ENCODE measurements around the gene PRAMEF26. TPM values are rescaled to one million over a fixed set of nuclear protein-coding genes. Genes with fewer than 3 reads are reported as not detected.

Gene PRAMEF26
- total RNA-seq, result not detected in 2 replicates

DNA sequence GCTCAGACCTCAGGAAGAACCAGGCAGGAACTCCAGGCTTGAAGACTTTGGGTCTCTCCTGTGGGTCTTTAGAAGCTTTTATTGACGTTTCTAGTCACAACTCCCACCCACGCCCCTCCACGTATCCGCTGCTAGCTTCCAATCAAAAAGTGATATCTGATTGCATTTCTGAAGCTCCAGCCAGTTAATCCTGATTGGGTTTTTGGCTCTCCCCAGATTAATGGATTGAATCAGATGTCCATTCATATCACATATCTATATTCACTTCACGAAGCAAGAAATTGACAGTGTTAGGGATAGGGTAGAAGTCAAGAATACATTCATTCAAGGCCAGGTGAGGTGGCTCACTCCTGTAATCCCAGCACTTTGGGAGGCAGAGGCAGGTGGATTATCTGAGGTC lies at the start of gene PRAMEF26:
Gene PRAMEF26, minus strand, starts transcription at position 101 of the 400 bp plus-strand sequence. CDS start 2,914 bp downstream, outside the sequence.

DNA sequence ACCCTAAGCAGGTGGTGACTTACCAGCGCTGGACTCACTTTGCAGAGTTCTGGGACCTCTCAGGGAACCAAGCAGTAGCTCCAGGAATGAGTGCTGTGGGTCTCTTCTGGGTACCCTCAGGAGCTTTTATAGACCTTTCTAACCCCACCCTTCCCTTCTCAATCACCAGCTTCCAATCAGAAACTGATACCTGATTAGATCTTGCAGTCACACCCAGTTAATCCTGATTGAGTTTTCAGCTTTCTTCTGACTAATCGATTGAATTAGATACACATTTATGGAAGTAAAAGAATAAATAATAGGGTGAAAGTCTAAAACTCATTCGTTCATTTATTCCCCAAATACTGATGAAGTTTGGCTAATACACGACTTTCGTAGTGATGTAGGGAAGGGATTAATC lies 45.5 kb upstream of the PRAMEF26 start, which contains the start of gene PRAMEF13:
Gene PRAMEF13, minus strand, starts transcription at position 101 of the 400 bp plus-strand sequence. CDS start 1,820 bp downstream, outside the sequence.

DNA sequence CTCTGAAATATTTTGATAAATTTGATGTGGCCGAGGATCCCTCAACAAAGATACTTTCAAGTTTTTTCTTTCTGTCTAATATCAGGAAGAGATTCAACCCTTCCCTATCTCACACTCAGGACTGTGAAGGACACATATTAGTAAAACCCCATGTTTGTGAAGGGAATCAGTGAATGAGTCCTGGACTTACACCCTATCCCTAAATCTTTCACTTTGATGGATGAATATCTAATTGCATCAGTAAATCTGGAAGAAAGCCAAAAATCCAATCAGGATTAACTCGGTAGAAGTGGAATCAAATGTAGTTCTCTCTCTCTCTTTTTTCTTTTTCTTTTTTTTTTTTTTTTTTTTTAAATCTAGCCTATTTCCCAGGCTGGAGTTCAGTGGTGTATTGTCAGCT lies 15.7 kb upstream of the PRAMEF26 start, which contains the start of gene PRAMEF9:
Gene PRAMEF9, plus strand, starts transcription at position 301 of the 400 bp plus-strand sequence. CDS start 3,433 bp downstream, outside the sequence.

DNA sequence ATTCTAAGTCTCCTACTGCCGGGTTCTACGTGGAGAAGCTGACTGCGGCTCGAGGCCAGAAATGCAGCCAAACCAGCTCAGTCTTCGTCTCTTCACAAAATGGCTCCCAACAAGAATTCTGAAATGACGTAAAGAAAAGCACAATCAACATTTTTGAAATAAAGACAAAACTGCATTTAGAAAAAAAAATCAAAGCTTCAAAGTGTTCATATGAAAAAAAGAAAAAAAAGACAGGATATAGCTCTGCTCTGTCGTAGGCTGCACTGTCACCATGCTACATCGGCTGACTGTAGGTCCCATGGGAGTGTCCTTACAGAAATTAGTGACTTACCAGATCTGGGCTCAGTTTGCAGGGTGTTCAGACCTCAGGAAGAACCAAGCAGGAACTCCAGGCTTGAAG lies 9.7 kb upstream of the PRAMEF26 start, which contains the start of gene HNRNPCL4:
Gene HNRNPCL4, minus strand, starts transcription at position 101 of the 400 bp plus-strand sequence. CDS start 164 bp downstream, outside the sequence.

DNA sequence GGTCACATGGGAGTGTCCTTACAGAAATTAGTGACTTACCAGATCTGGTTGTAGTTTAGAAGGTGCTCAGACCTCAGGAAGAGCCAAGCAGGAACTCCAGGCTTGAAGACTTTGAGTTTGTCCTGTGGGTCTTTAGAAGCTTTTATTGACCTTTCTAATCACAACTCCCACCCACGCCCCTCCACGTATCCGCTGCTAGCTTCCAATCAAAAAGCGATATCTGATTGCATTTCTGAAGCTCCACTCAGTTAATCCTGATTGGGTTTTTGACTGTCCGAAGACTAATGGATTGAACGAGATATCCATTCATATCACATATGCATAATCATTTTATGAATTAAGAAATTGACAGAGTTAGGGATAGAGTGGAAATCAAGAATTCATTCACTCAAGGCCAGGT lies 39.1 kb downstream of the PRAMEF26 start, which contains the start of gene HNRNPCL2:
Gene HNRNPCL2, minus strand, starts transcription at position 101 of the 400 bp plus-strand sequence. CDS start 454 bp downstream, outside the sequence.

Other genes starting within 250 kb of the PRAMEF26 start
- not detected in 2 replicates for gene PRAMEF7, start 239.4 kb downstream of the PRAMEF26 start, total RNA-seq
- gene PRAMEF6, start 208.4 kb downstream of the PRAMEF26 start, total RNA-seq, result not detected in 2 replicates
- not detected in 2 replicates for gene PRAMEF27, start 99.4 kb downstream of the PRAMEF26 start, total RNA-seq
- gene HNRNPCL3, start 95.2 kb downstream of the PRAMEF26 start, total RNA-seq, result not detected in 2 replicates
- gene PRAMEF25, start 85.2 kb downstream of the PRAMEF26 start, total RNA-seq, result not detected in 2 replicates
- gene HNRNPCL2, start 39.2 kb downstream of the PRAMEF26 start, total RNA-seq, result not detected in 2 replicates
- gene HNRNPCL4, start 9.6 kb upstream of the PRAMEF26 start, total RNA-seq, result not detected in 2 replicates
- gene PRAMEF9, start 15.8 kb upstream of the PRAMEF26 start, total RNA-seq, result not detected in 2 replicates
- gene PRAMEF13, start 45.4 kb upstream of the PRAMEF26 start, total RNA-seq, result not detected in 2 replicates
- gene PRAMEF18, start 70.1 kb upstream of the PRAMEF26 start, total RNA-seq, result not detected in 2 replicates
- not detected in 2 replicates for gene PRAMEF5, start 98.2 kb upstream of the PRAMEF26 start, total RNA-seq
- gene PRAMEF8, start 129.1 kb upstream of the PRAMEF26 start, total RNA-seq, result not detected in 2 replicates
- gene PRAMEF33, start 147.5 kb upstream of the PRAMEF26 start, total RNA-seq, result not detected in 2 replicates
- not detected in 2 replicates for gene PRAMEF15, start 159.6 kb upstream of the PRAMEF26 start, total RNA-seq
- gene PRAMEF14, start 191.1 kb upstream of the PRAMEF26 start, total RNA-seq, result not detected in 2 replicates
- not detected in 2 replicates for gene PRAMEF19, start 215.9 kb upstream of the PRAMEF26 start, total RNA-seq
- gene PRAMEF17, start 233.6 kb upstream of the PRAMEF26 start, total RNA-seq, result not detected in 2 replicates